GM18868 (cell line): ENCODE measurements around the gene WDR11.

Source experiments
- ATAC-seq: cut with Tn5 transposase; IDR thresholded peaks from one replicate; pipeline ENCODE4 v1.9.1; 2021; ENCODE audit warnings: mild to moderate bottlenecking, moderate library complexity; ENCODE audit not compliant: unreplicated experiment

WDR11 gene

GRCh38 chr10:120850911-120851865 lies at the start of gene WDR11:
WDR11 (plus strand) TSS chr10:120851362; CDS start chr10:120851421, 59 bp downstream.
- peak; percentile 93 for ATAC-seq

DNA sequence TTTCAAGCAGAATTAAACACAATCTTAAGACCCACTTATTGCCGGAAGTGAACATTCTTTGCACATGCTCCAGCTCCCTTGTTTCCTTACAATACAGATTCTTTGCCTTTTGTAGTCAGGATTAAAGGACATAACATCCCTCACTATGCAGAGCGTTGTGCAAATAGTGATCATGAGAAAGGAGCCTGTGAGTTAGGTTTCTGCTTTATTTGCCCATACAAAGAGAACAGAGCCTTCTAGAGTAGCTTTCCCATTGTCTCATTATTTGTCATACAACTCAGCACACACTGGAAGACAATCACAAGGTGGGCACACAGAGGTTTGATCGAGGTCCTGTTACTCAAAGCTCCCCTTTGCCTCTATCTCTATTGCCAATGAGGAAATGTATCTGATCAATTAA lies 48.2 kb upstream of the WDR11 start:
- no peak for ATAC-seq

GRCh38 chr10:120803972-120804371 lies 47.2 kb upstream of the WDR11 start:
- no peak for ATAC-seq

DNA sequence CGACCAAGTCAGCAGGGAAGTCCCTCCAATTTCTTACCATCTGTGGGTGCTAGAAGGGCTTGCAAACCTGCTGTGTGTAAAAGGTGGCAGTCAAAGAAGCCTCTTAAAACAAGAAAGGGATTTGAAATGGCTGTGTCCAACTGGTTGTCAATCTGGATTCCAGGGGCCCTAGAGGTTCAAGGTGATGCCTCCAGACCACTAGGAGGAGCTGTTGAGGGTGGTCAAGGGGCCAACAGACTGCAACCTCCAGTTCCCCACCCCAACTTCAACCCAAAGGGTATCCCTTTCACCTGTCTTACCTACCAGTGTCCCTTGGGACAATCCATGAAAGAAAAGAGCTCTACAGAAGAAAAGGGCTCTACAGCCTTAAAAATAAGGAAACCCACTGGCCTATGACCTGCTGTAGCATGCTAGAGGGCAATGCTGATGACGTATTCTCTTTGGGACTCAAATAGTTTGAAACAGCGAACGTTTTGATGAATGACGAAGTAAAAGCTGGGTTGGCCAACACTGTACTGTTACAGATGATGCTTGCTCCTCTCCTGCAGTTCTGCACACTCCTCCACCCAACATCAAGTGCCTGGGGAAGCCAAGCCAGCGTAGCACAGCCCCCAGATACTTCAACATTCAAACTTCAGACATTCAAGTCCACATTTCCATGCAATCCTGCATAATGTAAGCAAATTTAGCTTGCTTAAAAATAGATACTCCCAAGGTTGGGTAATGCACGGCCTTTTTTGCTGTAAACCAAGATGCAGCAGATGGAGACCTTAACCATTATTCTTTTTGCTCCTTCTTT lies 45.9 kb upstream of the WDR11 start:
- no peak for ATAC-seq

DNA sequence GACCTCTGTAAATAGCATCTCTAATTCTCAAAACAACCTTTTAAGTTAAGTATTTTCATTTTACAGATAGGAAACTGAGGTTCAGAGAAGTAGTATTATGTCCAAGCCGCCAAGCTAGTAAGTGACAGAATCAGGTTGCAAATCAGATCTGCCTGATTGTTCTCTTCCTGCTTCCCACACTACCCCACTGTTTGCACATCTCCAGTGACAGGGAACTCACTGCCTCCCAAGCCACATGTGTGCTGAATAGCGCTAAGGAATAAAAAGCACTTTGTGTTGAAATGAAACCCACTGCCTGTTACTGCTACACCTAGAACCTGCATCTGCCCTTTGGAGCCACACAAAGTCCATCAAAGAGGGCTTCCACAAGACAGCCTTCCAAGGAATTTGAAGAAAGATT lies 45.1 kb upstream of the WDR11 start:
- ATAC-seq = no peak

- ATAC-seq = no peak
Observed at GRCh38 chr10:120810298-120810697, 40.9 kb upstream of the WDR11 start.

DNA sequence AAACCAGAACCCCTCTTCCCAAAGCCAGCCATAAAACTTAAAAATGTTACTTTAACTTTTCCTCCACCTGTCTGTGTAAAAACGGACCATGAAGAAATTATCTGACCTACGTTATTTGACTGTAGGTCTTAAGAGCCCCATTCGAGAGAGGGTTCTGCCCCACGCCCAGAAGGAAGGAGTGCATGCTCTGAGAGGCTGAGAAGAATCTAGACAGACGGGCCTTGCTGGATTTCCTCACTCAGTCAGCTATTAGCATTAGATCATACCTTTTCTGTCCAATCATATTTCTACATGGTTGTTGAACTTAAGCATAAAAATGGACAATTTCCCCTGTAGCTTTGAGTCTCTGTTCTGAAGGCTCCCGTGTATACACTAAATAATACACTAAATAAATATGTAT lies 38.1 kb upstream of the WDR11 start:
- no peak for ATAC-seq

- no peak for ATAC-seq
Observed at GRCh38 chr10:120818301-120818700, 32.9 kb upstream of the WDR11 start.

DNA sequence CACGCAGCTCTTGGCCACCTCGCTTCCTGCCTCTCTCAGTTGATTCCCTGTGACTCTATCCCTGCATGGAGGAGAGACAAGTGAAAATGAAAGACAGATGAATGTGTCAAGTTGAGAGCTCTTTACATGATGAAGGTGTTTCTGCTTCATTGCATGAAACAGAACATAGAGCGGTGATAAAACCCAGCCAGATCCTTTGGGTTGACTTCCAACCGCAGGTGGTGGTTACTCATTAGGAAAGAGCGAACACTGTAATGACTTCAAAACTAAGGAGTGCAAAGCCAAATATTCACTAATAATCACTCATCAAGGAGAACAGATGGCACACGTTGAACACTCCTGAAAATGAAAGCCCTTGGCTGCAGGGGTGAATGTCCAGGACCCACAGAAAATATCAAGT lies 31.8 kb upstream of the WDR11 start:
- no peak for ATAC-seq

GRCh38 chr10:120823266-120823665 lies 27.9 kb upstream of the WDR11 start:
- no peak for ATAC-seq

DNA sequence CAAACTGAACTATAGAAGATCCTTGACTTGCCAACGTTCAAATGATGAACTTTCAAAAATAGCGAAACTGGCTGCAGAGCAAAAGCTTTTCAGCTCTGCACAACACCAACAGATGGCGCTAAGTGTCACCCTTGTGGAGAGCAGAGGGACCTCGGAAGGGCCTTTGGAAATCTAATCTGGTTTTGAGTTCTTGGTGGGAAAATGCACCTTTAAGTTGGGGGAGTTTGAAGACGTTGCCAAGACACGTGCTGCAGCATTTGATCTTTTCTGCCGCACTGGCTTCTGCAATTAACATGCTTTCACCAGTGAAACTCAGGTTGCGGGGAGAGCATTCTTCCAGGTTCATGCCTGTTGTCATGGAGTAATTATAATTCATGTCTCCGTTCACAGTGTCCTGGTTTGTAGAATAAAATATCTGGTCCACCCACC lies 26.3 kb upstream of the WDR11 start:
- ATAC-seq = no peak

GRCh38 chr10:120825878-120826769 lies 25.0 kb upstream of the WDR11 start:
- ATAC-seq = no peak

DNA sequence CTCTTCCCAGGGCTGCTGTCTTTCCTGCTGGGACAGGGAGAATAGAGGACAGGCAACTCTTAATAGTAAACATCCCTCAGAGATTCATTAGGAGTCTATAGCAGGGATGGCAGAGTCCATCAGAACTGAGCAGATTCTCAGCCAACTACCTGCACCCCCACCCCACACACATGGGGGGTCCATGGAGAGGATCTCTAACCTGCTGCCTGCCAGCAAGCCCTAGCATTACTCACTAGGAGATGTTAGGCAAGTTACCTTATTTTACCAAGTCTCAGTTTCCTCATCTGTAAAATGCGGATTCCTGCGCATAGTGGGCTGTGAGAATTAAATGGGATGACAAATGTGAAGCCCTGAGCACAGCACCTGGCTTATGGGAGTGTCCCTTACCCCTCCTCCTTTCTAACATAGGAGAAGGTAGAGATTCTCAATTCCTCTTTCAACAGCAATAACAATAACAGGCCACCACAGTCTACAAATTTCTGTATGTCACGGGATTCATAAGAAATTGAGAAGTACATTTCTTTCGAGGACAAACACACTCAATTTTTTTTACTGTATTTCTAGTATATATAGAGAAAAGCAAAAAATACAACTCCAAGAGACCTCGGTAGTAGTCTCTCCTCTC lies 23.8 kb upstream of the WDR11 start:
- ATAC-seq = peak; percentile 94

DNA sequence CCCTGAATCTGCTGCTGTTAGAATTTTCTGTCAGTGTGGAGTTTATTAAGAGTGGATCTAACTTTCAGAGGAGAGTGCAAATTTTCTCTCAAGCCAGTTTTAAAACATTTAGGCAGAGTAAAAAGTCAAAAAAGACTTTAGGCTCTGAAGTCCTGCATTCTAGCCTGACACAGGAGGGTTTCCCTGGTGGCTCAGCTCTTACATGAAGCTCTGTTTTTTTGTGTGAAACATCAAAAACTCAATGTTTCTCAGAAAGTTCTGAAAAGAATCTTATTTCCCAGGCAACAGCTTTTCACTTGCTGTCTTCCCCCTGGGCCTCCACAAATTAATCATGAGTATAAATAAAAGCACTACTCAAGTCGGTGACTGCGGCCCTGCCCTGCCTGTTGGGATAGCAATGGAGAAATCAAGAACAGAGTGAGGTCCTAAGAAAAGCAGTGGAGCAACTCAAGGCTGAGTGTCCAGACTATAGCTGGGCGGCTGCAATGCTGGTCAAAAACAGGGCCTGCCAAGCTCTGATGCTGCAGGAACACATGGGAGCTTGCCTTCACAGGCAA lies 22.3 kb upstream of the WDR11 start:
- no peak for ATAC-seq

DNA sequence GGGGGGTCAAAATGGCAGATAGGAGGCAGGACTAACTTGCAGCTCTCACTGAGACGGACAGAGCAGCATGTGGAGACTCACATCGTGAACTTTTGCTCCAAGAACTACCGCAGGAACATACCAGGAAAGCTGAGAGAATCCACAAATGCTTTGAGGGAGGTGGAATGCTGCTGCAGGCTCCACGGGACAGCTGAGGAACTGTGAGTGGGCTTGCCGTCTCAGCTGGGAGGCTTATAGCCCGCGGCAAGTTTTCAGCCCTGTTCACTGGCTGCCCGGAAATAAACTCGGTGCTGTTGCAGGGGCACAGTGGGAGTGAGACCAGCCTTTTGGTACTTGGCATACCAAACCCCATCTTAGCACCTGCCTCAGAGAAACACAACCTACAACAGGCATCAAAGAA lies 19.1 kb upstream of the WDR11 start:
- no peak for ATAC-seq

DNA sequence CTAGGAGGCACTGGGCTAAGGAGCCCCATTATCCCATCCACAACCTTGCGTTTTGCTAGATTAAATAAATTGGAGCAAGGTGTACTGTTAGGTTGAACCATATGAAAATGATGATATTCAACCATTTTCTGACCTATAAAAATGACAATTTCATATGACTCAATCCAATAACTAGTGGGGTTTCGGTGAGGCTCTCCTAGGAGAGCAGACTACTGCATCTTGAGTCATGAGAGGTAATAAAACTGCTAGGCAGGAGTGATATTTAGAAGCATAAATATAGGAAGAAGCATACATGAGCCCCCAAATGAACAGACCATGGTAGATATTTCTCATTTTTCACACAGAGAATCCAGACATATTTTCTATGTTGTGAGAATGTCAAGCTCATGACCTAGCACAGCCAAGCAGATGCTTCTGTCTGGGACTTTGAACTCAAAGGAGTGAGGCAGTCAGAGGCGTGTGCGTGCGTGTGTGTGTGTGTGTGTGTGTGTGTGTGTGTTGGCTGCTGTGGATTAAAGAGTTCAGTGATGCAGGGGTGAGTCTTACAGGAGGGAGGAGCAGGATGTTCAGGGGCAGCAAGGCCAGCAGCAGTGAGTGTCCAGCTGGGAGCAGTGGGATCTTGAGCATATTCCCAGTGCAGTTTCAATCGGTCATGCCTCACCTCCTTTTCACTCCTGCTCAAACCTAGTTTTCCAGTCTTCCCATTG lies 17.8 kb upstream of the WDR11 start:
- no peak for ATAC-seq

GRCh38 chr10:120835603-120836002 lies 15.6 kb upstream of the WDR11 start:
- no peak for ATAC-seq

GRCh38 chr10:120838941-120839340 lies 12.2 kb upstream of the WDR11 start:
- no peak for ATAC-seq

DNA sequence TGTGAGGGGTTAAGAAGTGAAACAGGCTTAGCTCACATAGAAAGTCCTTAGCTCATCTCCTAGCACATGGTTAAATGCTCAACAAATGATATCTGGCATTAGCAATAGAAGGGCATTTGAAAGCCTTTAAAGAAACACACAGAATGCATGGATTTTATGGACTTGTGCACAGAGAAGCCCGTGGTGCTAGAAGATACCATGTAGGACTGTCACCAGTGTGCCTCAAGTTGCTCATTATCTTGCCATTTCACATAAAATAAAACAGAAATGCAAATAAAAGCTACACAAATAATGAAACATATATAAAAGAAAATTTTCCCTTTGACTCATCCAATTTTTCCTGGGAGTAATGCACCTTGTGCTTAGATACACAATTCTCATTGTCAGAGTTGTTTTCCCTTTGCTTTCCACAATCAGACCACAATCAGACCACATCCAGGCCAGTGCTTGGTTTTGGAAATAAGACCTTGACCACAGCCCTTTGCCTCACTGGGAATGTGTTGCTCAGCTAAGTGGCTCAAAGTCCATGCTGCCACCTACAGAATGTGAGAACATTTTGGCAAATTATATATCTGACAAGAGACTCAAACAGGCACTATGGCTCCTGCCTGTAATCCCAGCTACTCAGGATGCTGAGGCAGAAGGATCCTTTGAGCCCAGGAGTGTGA lies 9.5 kb upstream of the WDR11 start:
- ATAC-seq = no peak
